ENCODE measurements around the gene ENO1. TPM values are rescaled to one million over a fixed set of nuclear protein-coding genes. Genes with fewer than 3 reads are reported as not detected.
"Not testable (repeated sequence)": the region's sequence is repeated elsewhere in the genome, so short reads cannot be mapped to it uniquely, and the experiment has no call there.

ENO1 gene
- total RNA-seq, 1 experiment from 2014 or later = 2,334 TPM

- ATAC-seq (0 out of 2 replicates have a peak, but pooled peaks have one; percentile 20), DNase-seq (ENCODE audit: low read depth, low spot score) (no peak)
- no peaks in the 10 kb centered on the region for H4K20me1 ChIP-seq (ENCODE audit: insufficient read depth)
- H3K4me3 ChIP-seq (replicated peaks in 1 of 2; ENCODE audit: low read depth in 1 of 2, low read length in 2 of 2) = no peak overlapping the region
- H3K9ac ChIP-seq (ENCODE audit: low read length) = no peak overlapping the region
- peak overlapping the region; percentile 5 for H2AFZ ChIP-seq (ENCODE audit: low read depth, low read length, poor library complexity, severe bottlenecking)
- H3K27ac ChIP-seq (ENCODE audit: low read depth, low read length) = peak overlapping the region; percentile 60
- no peaks in the 10 kb centered on the region for H3K9me3 ChIP-seq (ENCODE audit: control insufficient read depth in 1 of 2, insufficient read depth in 1 of 2, low read depth in 1 of 2, low read length in 2 of 2)
- BruUV-seq (replicated peaks) = no TSS peak
- H3K27me3 ChIP-seq (ENCODE audit: insufficient read depth, low read length) = no peaks in the 10 kb centered on the region
- TF ChIP-seq EGR1 (IDR thresholded peaks at IDR 0.05; ENCODE audit: low read depth) (no peak), CTCF (IDR thresholded peaks at IDR 0.05 in 2 of 3, conservative IDR thresholded peaks at IDR 0.05 in 1 of 3; ENCODE audit: borderline replicate concordance in 1 of 3, insufficient read depth in 1 of 3, low read depth in 2 of 3, low read length in 2 of 3) (peak in 2 of 3 experiments; percentile 36 to 39; a peak in 2 of 6 replicates), POLR2A (IDR thresholded peaks at IDR 0.05; ENCODE audit: borderline replicate concordance, extremely low read depth, insufficient read depth, insufficient read length) (no peak)
- H3K4me2 ChIP-seq (ENCODE audit: low read length) = peak overlapping the region; percentile 54
- peaks cover 64 to 71% of the 10 kb centered on the region in 2 experiments for H3K4me1 ChIP-seq (ENCODE audit: control insufficient read depth in 1 of 2, insufficient read depth in 2 of 2, low read length in 2 of 2)
- no peaks in the 10 kb centered on the region for H3K36me3 ChIP-seq (ENCODE audit: control insufficient read depth in 1 of 2, insufficient read depth in 2 of 2, low read length in 2 of 2)
- ChIA-PET RAD21 (ENCODE audit: low non-redundant PET in 1 of 2, low total read pairs in 2 of 2, uncharacterized antibody in 2 of 2, unreplicated experiment in 2 of 2) (no interaction called here), CTCF (interaction anchor here (1.3 kb wide), 1 partner anchor 23 kb away, joined by 4 read pairs; no protein-coding TSS in a partner anchor), POLR2A (interaction anchor here (0.9 to 3.3 kb wide), 3 partner anchors 23 to 29 kb away, joined by 3 to 10 read pairs (median 3); partner anchors contain the start of gene ENO1)
- no peaks in the 10 kb centered on the region for H3K79me2 ChIP-seq (ENCODE audit: insufficient read depth, low read length)
- H3K9me2 ChIP-seq (ENCODE audit: insufficient read depth) = no peaks in the 10 kb centered on the region
- intact Hi-C loops (cut with micrococcal nuclease) = no loop called here
Observed at GRCh38 chr1:8902765-8903164, 24.3 kb upstream of the ENO1 start.

- H3K9ac ChIP-seq (ENCODE audit: low read length); H3K27me3 ChIP-seq (ENCODE audit: insufficient read depth, low read length); H3K79me2 ChIP-seq (ENCODE audit: insufficient read depth, low read length); H3K4me3 ChIP-seq (replicated peaks in 1 of 2; ENCODE audit: low read depth in 1 of 2, low read length in 2 of 2); H3K9me3 ChIP-seq (ENCODE audit: control insufficient read depth in 1 of 2, insufficient read depth in 1 of 2, low read depth in 1 of 2, low read length in 2 of 2); ATAC-seq; H3K36me3 ChIP-seq (ENCODE audit: control insufficient read depth in 1 of 2, insufficient read depth in 2 of 2, low read length in 2 of 2); H2AFZ ChIP-seq (ENCODE audit: low read depth, low read length, poor library complexity, severe bottlenecking); BruUV-seq (replicated peaks); RAD21 ChIA-PET (ENCODE audit: low non-redundant PET in 1 of 2, low total read pairs in 2 of 2, uncharacterized antibody in 2 of 2, unreplicated experiment in 2 of 2); H3K9me2 ChIP-seq (ENCODE audit: insufficient read depth); DNase-seq (ENCODE audit: low read depth, low spot score); CTCF ChIA-PET; intact Hi-C loops (cut with micrococcal nuclease); H4K20me1 ChIP-seq (ENCODE audit: insufficient read depth): not testable (repeated sequence)
- POLR2A ChIA-PET = interaction anchor here (2.1 to 3.3 kb wide), 2 partner anchors 10 to 27 kb away, joined by 7 to 10 read pairs; no protein-coding TSS in a partner anchor
- peak overlapping the region; percentile 67 for H3K4me2 ChIP-seq (ENCODE audit: low read length)
- peak overlapping the region; percentile 93 for H3K27ac ChIP-seq (ENCODE audit: low read depth, low read length)
- peaks cover 63 to 72% of the 10 kb centered on the region in 2 experiments for H3K4me1 ChIP-seq (ENCODE audit: control insufficient read depth in 1 of 2, insufficient read depth in 2 of 2, low read length in 2 of 2)
Observed at GRCh38 chr1:8900684-8901083, 22.2 kb upstream of the ENO1 start.

Measured in HCT116 (cell line).